ENCODE data around the gene NBAS.
"Not testable (repeated sequence)": the region's sequence is repeated elsewhere in the genome, so short reads cannot be mapped to it uniquely, and the experiment has no call there.

The NBAS gene

DNA sequence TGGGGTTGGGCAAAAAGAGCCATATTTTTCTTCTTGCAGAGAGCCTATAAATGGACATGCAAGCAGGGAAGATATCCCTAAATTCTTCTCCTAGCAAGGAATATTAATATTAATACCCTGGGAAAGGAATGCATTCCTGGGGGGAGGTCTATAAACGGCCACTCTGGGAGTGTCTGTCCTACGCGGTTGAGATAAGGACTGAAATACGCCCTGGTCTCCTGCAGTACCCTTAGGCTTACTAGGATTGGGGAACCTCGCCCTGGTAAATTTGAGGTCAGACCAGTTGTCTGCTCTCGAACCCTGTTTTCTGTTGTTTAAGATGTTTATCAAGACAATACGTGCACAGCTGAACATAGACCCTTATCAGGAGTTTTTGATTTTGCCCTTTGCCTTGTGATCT, 302.7 kb downstream of the NBAS start:
- H3K4me1 ChIP-seq (ENCODE audit: control insufficient read depth, insufficient read depth, low read length): peaks cover 24% of the 10 kb centered on the region
- TF ChIP-seq SETDB1 (IDR thresholded peaks at IDR 0.05; ENCODE audit: insufficient read length, low read length): peak; percentile 21
- H3K27ac ChIP-seq (ENCODE audit: extremely low read depth, low read depth, low read length); H3K9me3 ChIP-seq (ENCODE audit: control insufficient read depth, insufficient read depth, low read depth, low read length); CTCF ChIA-PET; POLR2A ChIA-PET; H3K4me3 ChIP-seq (ENCODE audit: low read depth, low read length); H3K36me3 ChIP-seq (ENCODE audit: control insufficient read depth in 2 of 2, insufficient read depth in 1 of 2, low read length in 2 of 2): not testable (repeated sequence)

DNA sequence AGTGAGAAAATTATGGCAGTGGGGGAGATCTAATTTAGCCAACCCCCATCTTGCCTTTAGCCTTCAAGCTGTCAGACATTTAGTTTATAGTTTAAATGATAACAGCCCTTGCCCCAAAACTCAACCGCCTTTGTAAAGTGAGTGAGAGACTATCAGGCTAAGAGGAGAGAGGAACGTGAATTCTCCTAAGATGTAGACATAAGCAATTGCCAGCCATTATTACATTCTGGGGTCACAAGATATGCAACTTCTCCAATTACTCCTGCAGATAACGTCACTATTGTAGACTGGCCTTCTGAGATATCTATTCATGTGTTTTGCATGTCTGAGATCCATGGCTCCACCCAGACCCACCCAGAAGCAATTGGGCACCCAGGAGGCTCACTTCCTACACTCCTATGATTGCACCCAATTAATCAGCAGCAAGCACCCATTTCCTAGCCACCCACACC, 307.3 kb downstream of the NBAS start:
- POLR2A ChIA-PET: no interaction called here
- Histone ChIP-seq H3K27ac (ENCODE audit: extremely low read depth, low read depth, low read length) (no peak overlapping the region), H3K4me3 (ENCODE audit: low read depth, low read length) (no peak overlapping the region), H3K36me3 (ENCODE audit: control insufficient read depth in 2 of 2, insufficient read depth in 1 of 2, low read length in 2 of 2) (no peaks in the 10 kb centered on the region), H3K9me3 (ENCODE audit: control insufficient read depth, insufficient read depth, low read depth, low read length) (no peaks in the 10 kb centered on the region), H3K4me1 (ENCODE audit: control insufficient read depth, insufficient read depth, low read length) (peaks cover 1% of the 10 kb centered on the region; the same call in 1 of the 2 replicates)
- CTCF ChIA-PET: no interaction called here
- no peak for TF ChIP-seq ZNF600 (tag by site-specific recombination; IDR thresholded peaks at IDR 0.05)
- peak; percentile 46; the same call in 1 of the 2 replicates for TF ChIP-seq KLF1 (tag by site-specific recombination; IDR thresholded peaks at IDR 0.05)

DNA sequence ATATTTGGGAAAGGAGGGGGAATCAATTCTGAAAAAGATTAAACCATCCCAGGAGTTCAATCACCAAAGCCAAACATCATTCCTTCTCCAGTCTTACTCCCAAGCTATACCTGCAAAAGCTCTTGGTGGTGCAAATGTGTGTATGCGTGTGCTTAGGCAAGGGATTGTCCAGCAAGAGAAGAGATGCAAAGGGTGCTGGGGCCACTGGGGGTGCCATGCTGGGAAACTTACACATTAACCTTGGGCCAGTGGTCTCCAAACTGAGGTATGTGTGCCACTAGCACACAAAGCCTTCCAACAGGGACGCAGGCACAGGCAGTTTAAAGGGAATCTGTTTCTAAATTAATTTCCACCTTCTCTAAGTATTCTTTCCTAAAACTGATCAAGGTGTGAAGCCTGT, 307.9 kb downstream of the NBAS start:
- POLR2A ChIA-PET: no interaction called here
- H3K9me3 ChIP-seq (ENCODE audit: control insufficient read depth, insufficient read depth, low read depth, low read length): no peaks in the 10 kb centered on the region
- H3K27ac ChIP-seq (ENCODE audit: extremely low read depth, low read depth, low read length): no peak overlapping the region
- TF ChIP-seq ZNF768 (tag by site-specific recombination; IDR thresholded peaks at IDR 0.05): no peak
- TF ChIP-seq EGR2 (tag by site-specific recombination; IDR thresholded peaks at IDR 0.05; ENCODE audit: low read depth): no peak
- no peak for TF ChIP-seq ZNF335 (tag by site-specific recombination; conservative IDR thresholded peaks at IDR 0.05)
- TF ChIP-seq, protein P1, sequence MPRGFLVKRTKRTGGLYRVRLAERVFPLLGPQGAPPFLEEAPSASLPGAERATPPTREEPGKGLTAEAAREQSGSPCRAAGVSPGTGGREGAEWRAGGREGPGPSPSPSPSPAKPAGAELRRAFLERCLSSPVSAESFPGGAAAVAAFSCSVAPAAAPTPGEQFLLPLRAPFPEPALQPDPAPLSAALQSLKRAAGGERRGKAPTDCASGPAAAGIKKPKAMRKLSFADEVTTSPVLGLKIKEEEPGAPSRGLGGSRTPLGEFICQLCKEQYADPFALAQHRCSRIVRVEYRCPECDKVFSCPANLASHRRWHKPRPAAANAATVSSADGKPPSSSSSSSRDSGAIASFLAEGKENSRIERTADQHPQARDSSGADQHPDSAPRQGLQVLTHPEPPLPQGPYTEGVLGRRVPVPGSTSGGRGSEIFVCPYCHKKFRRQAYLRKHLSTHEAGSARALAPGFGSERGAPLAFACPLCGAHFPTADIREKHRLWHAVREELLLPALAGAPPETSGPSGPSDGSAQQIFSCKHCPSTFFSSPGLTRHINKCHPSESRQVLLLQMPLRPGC (tag by site-specific recombination; IDR thresholded peaks at IDR 0.05): no peak
- TF ChIP-seq RBAK (tag by site-specific recombination; IDR thresholded peaks at IDR 0.05): no peak
- TF ChIP-seq YY2 (tag by site-specific recombination; IDR thresholded peaks at IDR 0.05): no peak
- TF ChIP-seq, protein P2, sequence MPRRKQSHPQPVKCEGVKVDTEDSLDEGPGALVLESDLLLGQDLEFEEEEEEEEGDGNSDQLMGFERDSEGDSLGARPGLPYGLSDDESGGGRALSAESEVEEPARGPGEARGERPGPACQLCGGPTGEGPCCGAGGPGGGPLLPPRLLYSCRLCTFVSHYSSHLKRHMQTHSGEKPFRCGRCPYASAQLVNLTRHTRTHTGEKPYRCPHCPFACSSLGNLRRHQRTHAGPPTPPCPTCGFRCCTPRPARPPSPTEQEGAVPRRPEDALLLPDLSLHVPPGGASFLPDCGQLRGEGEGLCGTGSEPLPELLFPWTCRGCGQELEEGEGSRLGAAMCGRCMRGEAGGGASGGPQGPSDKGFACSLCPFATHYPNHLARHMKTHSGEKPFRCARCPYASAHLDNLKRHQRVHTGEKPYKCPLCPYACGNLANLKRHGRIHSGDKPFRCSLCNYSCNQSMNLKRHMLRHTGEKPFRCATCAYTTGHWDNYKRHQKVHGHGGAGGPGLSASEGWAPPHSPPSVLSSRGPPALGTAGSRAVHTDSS (tag by site-specific recombination; IDR thresholded peaks at IDR 0.05): no peak
- no peak for TF ChIP-seq ZNF248 (tag by site-specific recombination; IDR thresholded peaks at IDR 0.05)
- no peak for TF ChIP-seq GLIS1 (tag by site-specific recombination; IDR thresholded peaks at IDR 0.05)
- TF ChIP-seq ZFP3 (tag by site-specific recombination; IDR thresholded peaks at IDR 0.05; ENCODE audit: low read depth): no peak
- TF ChIP-seq SP2 (tag by site-specific recombination; IDR thresholded peaks at IDR 0.05): no peak
- no peak for TF ChIP-seq ZNF366 (tag by site-specific recombination; conservative IDR thresholded peaks at IDR 0.05)
- TF ChIP-seq ZBTB48 (tag by site-specific recombination; IDR thresholded peaks at IDR 0.05): no peak
- no peak for TF ChIP-seq ZNF529 (tag by site-specific recombination; IDR thresholded peaks at IDR 0.05; ENCODE audit: insufficient replicate concordance)
- TF ChIP-seq ZNF433 (tag by site-specific recombination; IDR thresholded peaks at IDR 0.05; ENCODE audit: low read depth): no peak
- H3K36me3 ChIP-seq (ENCODE audit: control insufficient read depth in 2 of 2, insufficient read depth in 1 of 2, low read length in 2 of 2): no peaks in the 10 kb centered on the region
- no peak overlapping the region for H3K4me3 ChIP-seq (ENCODE audit: low read depth, low read length)
- H3K4me1 ChIP-seq (ENCODE audit: control insufficient read depth, insufficient read depth, low read length): no peaks in the 10 kb centered on the region
- CTCF ChIA-PET: no interaction called here

DNA sequence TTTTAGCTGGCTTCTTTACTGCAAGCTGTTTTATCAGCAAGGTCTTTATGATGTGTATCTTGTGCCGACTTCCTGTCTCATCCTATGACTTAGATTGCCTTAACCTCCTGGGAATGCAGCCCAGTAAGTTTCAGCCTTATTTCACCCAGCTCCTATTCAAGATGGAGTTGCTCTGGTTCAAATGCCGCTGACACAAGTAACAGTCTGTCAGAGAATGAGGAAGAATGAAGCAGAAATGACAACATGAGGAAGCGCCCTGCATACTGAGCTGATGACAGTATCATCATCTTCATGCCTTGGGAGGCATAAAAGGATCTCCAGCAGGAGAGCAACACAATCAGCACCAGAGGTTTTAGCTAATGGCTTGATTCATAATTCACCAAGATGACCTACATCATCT, 309.4 kb downstream of the NBAS start:
- CTCF ChIA-PET: no interaction called here
- Histone ChIP-seq H3K9me3 (ENCODE audit: control insufficient read depth, insufficient read depth, low read depth, low read length) (no peaks in the 10 kb centered on the region), H3K27ac (ENCODE audit: extremely low read depth, low read depth, low read length) (no peak overlapping the region), H3K4me3 (ENCODE audit: low read depth, low read length) (no peak overlapping the region), H3K36me3 (ENCODE audit: control insufficient read depth in 2 of 2, insufficient read depth in 1 of 2, low read length in 2 of 2) (no peaks in the 10 kb centered on the region), H3K4me1 (ENCODE audit: control insufficient read depth, insufficient read depth, low read length) (no peaks in the 10 kb centered on the region)
- POLR2A ChIA-PET: no interaction called here
- TF ChIP-seq ZNF354C (tag by site-specific recombination; IDR thresholded peaks at IDR 0.05; ENCODE audit: borderline replicate concordance, low read depth) (no peak), ZNF600 (tag by site-specific recombination; IDR thresholded peaks at IDR 0.05) (no peak), ZNF571 (tag by site-specific recombination; IDR thresholded peaks at IDR 0.05) (no peak), ZNF350 (tag by site-specific recombination; IDR thresholded peaks at IDR 0.05) (no peak)
- TF ChIP-seq, protein P3, sequence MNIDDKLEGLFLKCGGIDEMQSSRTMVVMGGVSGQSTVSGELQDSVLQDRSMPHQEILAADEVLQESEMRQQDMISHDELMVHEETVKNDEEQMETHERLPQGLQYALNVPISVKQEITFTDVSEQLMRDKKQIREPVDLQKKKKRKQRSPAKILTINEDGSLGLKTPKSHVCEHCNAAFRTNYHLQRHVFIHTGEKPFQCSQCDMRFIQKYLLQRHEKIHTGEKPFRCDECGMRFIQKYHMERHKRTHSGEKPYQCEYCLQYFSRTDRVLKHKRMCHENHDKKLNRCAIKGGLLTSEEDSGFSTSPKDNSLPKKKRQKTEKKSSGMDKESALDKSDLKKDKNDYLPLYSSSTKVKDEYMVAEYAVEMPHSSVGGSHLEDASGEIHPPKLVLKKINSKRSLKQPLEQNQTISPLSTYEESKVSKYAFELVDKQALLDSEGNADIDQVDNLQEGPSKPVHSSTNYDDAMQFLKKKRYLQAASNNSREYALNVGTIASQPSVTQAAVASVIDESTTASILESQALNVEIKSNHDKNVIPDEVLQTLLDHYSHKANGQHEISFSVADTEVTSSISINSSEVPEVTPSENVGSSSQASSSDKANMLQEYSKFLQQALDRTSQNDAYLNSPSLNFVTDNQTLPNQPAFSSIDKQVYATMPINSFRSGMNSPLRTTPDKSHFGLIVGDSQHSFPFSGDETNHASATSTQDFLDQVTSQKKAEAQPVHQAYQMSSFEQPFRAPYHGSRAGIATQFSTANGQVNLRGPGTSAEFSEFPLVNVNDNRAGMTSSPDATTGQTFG (tag by site-specific recombination; IDR thresholded peaks at IDR 0.05; ENCODE audit: borderline replicate concordance): no peak
